Left ventricle myocardium inferior (tissue), 1 donor: Measurements from ENCODE around the gene LRFN5. TPM values are rescaled to one million over a fixed set of nuclear protein-coding genes. Genes with fewer than 3 reads are reported as not detected.
A peak's percentile ranks its signal among the peaks of the same experiment; 100 is the strongest.
"Not testable (repeated sequence)": the region's sequence is repeated elsewhere in the genome, so short reads cannot be mapped to it uniquely, and the experiment has no call there.

Experiments
- DNase-seq: peaks from one replicate; pipeline ENCODE4 v3.0.0-alpha.2; 2020
- H3K27ac ChIP-seq: fragments of 200-600 bp; replicated peaks from 2 replicates; pipeline ENCODE4 v1.8.0; 2021
- H3K27me3 ChIP-seq: fragments of 200-600 bp; 2 replicates; pipeline ENCODE4 v1.8.0; 2021; ENCODE audit warnings: low read depth
- H3K36me3 ChIP-seq: fragments of 200-600 bp; 2 replicates; pipeline ENCODE4 v1.8.0; 2021
- H3K4me1 ChIP-seq: fragments of 200-600 bp; 2 replicates; pipeline ENCODE4 v1.8.0; 2021
- H3K4me3 ChIP-seq: fragments of 200-600 bp; 2 replicates; pipeline ENCODE4 v1.8.0; 2021; ENCODE audit warnings: mild to moderate bottlenecking, moderate library complexity
- H3K9me3 ChIP-seq: fragments of 200-600 bp; replicated peaks from 2 replicates; pipeline ENCODE4 v1.8.0; 2021
- CTCF ChIP-seq: fragments of 200-600 bp; IDR thresholded peaks from 2 replicates; pipeline ENCODE4 v1.8.0; 2021; ENCODE audit warnings: antibody characterized with exemption, mild to moderate bottlenecking, borderline replicate concordance
- intact Hi-C: fragments of 100-400 bp; cut with micrococcal nuclease; formaldehyde crosslinking; loops from one replicate; pipeline ENCODE4 v1.11.0; 2022
- total RNA-seq: library from RNA; stranded (reverse); fragmentation: NEBNext Ultra II Directional; extraction: Animal tissue kit (Norgen Biotek cat#: 25700); gene quantifications from one replicate; pipeline ENCODE4 v1.2.1, GENCODE V29; 2021
- donor health status: DM: no; HTN: yes; CAD: no; lungs with severe emphysema.

The LRFN5 gene
- total RNA-seq, 1 donor from 2014 or later: 0.30 TPM

- no peak for TF ChIP-seq CTCF
These were observed 111.9 kb downstream of the LRFN5 start for GRCh38 chr14:41718477-41719166.

GRCh38 chr14:41739203-41739602 is 132.5 kb downstream of the LRFN5 start:
- H3K27ac ChIP-seq: no peak overlapping the region
- intact Hi-C loops: no loop called here
- no peak for TF ChIP-seq CTCF
- H3K36me3 ChIP-seq: no peaks in the 10 kb centered on the region
- H3K4me3 ChIP-seq: no peak overlapping the region
- peaks cover 13% of the 10 kb centered on the region for H3K9me3 ChIP-seq
- no peak for DNase-seq
- H3K27me3 ChIP-seq: no peaks in the 10 kb centered on the region
- H3K4me1 ChIP-seq: no peaks in the 10 kb centered on the region

More at GRCh38 chr14:41718477-41719166, 111.9 kb downstream of the LRFN5 start:
- H3K36me3 ChIP-seq: no peaks in the 10 kb centered on the region
- H3K27me3 ChIP-seq: no peaks in the 10 kb centered on the region
- intact Hi-C loops: no loop called here
- H3K4me1 ChIP-seq: no peaks in the 10 kb centered on the region
- peaks cover 7% of the 10 kb centered on the region for H3K9me3 ChIP-seq
- DNase-seq: no peak
- no peak overlapping the region for H3K27ac ChIP-seq
- no peak overlapping the region for H3K4me3 ChIP-seq

GRCh38 chr14:41743140-41743539 is 136.5 kb downstream of the LRFN5 start:
- no peaks in the 10 kb centered on the region for H3K4me1 ChIP-seq
- no peaks in the 10 kb centered on the region for H3K36me3 ChIP-seq
- intact Hi-C loops: no loop called here
- no peak for TF ChIP-seq CTCF
- no peaks in the 10 kb centered on the region for H3K27me3 ChIP-seq
- no peak for DNase-seq
- H3K27ac ChIP-seq: no peak overlapping the region
- peaks cover 23% of the 10 kb centered on the region for H3K9me3 ChIP-seq
- no peak overlapping the region for H3K4me3 ChIP-seq

- H3K27ac ChIP-seq: no peak overlapping the region
- intact Hi-C loops: no loop called here
- H3K4me1 ChIP-seq: no peaks in the 10 kb centered on the region
- H3K36me3 ChIP-seq: no peaks in the 10 kb centered on the region
- H3K9me3 ChIP-seq: peaks cover 31% of the 10 kb centered on the region
- no peak for TF ChIP-seq CTCF
- peak overlapping the region; percentile 52 for H3K4me3 ChIP-seq
- H3K27me3 ChIP-seq: no peaks in the 10 kb centered on the region
- no peak for DNase-seq
These were observed 142.8 kb downstream of the LRFN5 start for GRCh38 chr14:41749429-41749828.

GRCh38 chr14:41750575-41750974 is 143.9 kb downstream of the LRFN5 start:
- DNase-seq, H3K36me3 ChIP-seq, H3K27me3 ChIP-seq, H3K4me1 ChIP-seq, H3K4me3 ChIP-seq, intact Hi-C loops, H3K27ac ChIP-seq: not testable (repeated sequence)
- H3K9me3 ChIP-seq: peaks cover 30% of the 10 kb centered on the region

GRCh38 chr14:41758011-41758665 is 151.5 kb downstream of the LRFN5 start:
- intact Hi-C loops: no loop called here
- H3K4me3 ChIP-seq: no peak overlapping the region
- no peak for TF ChIP-seq CTCF
- H3K27me3 ChIP-seq: no peaks in the 10 kb centered on the region
- DNase-seq: no peak
- peaks cover 6% of the 10 kb centered on the region for H3K9me3 ChIP-seq
- H3K27ac ChIP-seq: no peak overlapping the region
- no peaks in the 10 kb centered on the region for H3K4me1 ChIP-seq
- H3K36me3 ChIP-seq: no peaks in the 10 kb centered on the region
